HepG2 (cell line): ENCODE data around the gene ZNF618. TPM values are rescaled to one million over a fixed set of nuclear protein-coding genes. Genes with fewer than 3 reads are reported as not detected.
A peak's percentile ranks its signal among the peaks of the same experiment; 100 is the strongest.

Experiments used
- ADNP ChIP-seq: sonication (generic); formaldehyde crosslinking; IDR thresholded peaks from 2 replicates; pipeline ENCODE4 v1.4.0; 2020; ENCODE audit warnings: missing genetic modification reagents
- AHR ChIP-seq: IDR thresholded peaks from 2 replicates; pipeline ENCODE4 v1.6.1; 2018; ENCODE audit warnings: missing genetic modification reagents, missing compliant biosample characterization
- ATRX ChIP-seq: sonication (generic); formaldehyde crosslinking; IDR thresholded peaks from 2 replicates; pipeline ENCODE4 v1.4.0; 2020; ENCODE audit warnings: missing genetic modification reagents, borderline replicate concordance
- EHMT2 ChIP-seq: fragments of 200-600 bp; sonication (generic); IDR thresholded peaks from 2 replicates; pipeline ENCODE4 v1.7.0; 2017; ENCODE audit warnings: antibody characterized with exemption, low read depth, low read length, borderline replicate concordance
- GLI4 ChIP-seq: sonication (generic); formaldehyde crosslinking; IDR thresholded peaks from 2 replicates; pipeline ENCODE4 v1.5.1; 2020; ENCODE audit warnings: missing genetic modification reagents, mild to moderate bottlenecking, moderate library complexity, borderline replicate concordance
- HHEX ChIP-seq: IDR thresholded peaks from 2 replicates; pipeline ENCODE4 v1.6.1; 2016; ENCODE audit warnings: control low read depth
- MIER3 ChIP-seq: IDR thresholded peaks from 2 replicates; pipeline ENCODE4 v1.6.1; 2016; ENCODE audit warnings: missing compliant biosample characterization, borderline replicate concordance
- PAWR ChIP-seq: sonication (generic); formaldehyde crosslinking; IDR thresholded peaks from 2 replicates; pipeline ENCODE4 v1.4.0; 2020; ENCODE audit warnings: missing genetic modification reagents, mild to moderate bottlenecking, borderline replicate concordance
- POLR2G ChIP-seq: fragments of 200-400 bp; formaldehyde crosslinking; IDR thresholded peaks from 2 replicates; pipeline ENCODE4 v1.6.1; 2018; ENCODE audit warnings: mild to moderate bottlenecking, low read depth, low read length, moderate library complexity
- PPARG ChIP-seq: conservative IDR thresholded peaks from 2 replicates; pipeline ENCODE4 v1.6.1; 2016; ENCODE audit warnings: missing biosample characterization, missing genetic modification reagents
- SKI ChIP-seq: fragments of 450-650 bp; IDR thresholded peaks from one replicate; pipeline ENCODE4 v1.6.1; 2018; ENCODE audit warnings: mild to moderate bottlenecking; ENCODE audit not compliant: partially characterized antibody
- TAF1 ChIP-seq: sonication (generic); formaldehyde crosslinking; IDR thresholded peaks from 2 replicates; pipeline ENCODE4 v1.4.0; 2020; ENCODE audit warnings: missing genetic modification reagents
- TCF7L2 ChIP-seq: IDR thresholded peaks from 2 replicates; pipeline ENCODE4 v1.6.1; 2011; ENCODE audit warnings: mild to moderate bottlenecking, low read depth, low read length, moderate library complexity
- ZSCAN12 ChIP-seq: sonication (generic); formaldehyde crosslinking; IDR thresholded peaks from 2 replicates; pipeline ENCODE4 v1.9.0; 2021; ENCODE audit warnings: mild to moderate bottlenecking, missing genetic modification reagents
- polyA plus RNA-seq, 8 experiments: library from polyadenylated mRNA; depleted of rRNA in 3 of 8; stranded (reverse) in 7 of 8; unstranded in 1 of 8; fragments of >200 nt; fragmentation: Illumina TruSeq in 4 of 8; extraction: Trizol in 4 of 8; gene quantifications; 2 replicates each; pipeline versions ENCODE4 v1.2.1 to v1.2.3, GENCODE V29; 2011 to 2016; ENCODE audit warnings: low read depth in 4 of 8, missing spikeins in 1 of 8, mixed read lengths in 1 of 8; ENCODE audit not compliant: insufficient read depth in 1 of 8
- total RNA-seq, 5 experiments: library from RNA; depleted of rRNA; stranded (reverse); fragments of >200 nt; fragmentation: Illumina TruSeq; extraction: Trizol; gene quantifications; 2 replicates each; pipeline ENCODE4 v1.2.3, GENCODE V29; 2016; ENCODE audit warnings: low read depth in 1 of 5
- TF ChIP-seq, protein P1 (sequence below): sonication (generic); formaldehyde crosslinking; IDR thresholded peaks from 2 replicates; pipeline ENCODE4 v1.5.0; 2020; ENCODE audit warnings: mild to moderate bottlenecking, missing genetic modification reagents, borderline replicate concordance
- TF ChIP-seq, protein P2 (sequence below), 2 experiments: sonication (generic) in 1 of 2; formaldehyde crosslinking in 1 of 2; IDR thresholded peaks; 2 replicates each; pipeline versions ENCODE4 v1.4.0 to v1.6.1; 2018 to 2020; ENCODE audit warnings: missing genetic modification reagents in 2 of 2, borderline replicate concordance in 1 of 2, low read depth in 1 of 2, mild to moderate bottlenecking in 1 of 2, missing biosample characterization in 1 of 2
- TF ChIP-seq, protein P3 (sequence below): sonication (generic); formaldehyde crosslinking; IDR thresholded peaks from 2 replicates; pipeline ENCODE4 v1.9.0; 2021; ENCODE audit warnings: missing genetic modification reagents, borderline replicate concordance
- TF ChIP-seq, protein P4 (sequence below): sonication (generic); formaldehyde crosslinking; conservative IDR thresholded peaks from 2 replicates; pipeline ENCODE4 v1.4.0; 2020; ENCODE audit warnings: missing genetic modification reagents

The ZNF618 gene
- total and polyA plus RNA-seq, 2 of the 13 experiments (the other 11 are each of a cell fraction or from before 2014, with no cell fraction given): 0.07 TPM

DNA sequence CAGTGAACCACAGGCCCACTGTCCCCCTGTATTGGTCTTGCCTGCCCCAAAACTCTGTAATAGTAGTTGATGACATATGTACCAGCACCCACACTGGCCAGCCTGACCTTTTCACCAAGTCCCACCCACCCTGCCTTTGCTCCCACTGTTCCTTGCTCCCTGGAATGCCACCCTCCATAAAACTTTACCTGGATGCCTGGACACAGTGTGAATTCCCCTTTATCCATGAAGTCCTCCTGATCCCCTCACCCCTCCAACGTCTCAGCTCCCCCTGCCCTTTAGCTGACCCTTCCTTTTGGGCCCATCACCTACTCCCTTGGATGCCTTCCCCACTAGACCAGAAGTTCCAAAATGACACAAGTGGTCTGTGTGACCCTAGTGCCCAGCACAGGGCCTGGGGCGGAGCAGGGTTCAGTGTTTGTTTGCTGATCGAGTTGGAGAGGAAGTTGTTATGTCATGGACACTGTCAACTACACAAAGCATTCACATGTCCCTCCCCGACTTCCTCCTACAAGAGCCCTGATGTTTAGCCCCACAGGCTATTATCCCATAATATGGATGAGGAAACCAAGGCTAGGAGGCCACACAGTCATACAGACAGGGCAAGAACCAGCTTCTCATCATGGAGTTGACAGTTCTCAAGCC is 185.8 kb downstream of the ZNF618 start (continued):
- TF ChIP-seq, protein P1, sequence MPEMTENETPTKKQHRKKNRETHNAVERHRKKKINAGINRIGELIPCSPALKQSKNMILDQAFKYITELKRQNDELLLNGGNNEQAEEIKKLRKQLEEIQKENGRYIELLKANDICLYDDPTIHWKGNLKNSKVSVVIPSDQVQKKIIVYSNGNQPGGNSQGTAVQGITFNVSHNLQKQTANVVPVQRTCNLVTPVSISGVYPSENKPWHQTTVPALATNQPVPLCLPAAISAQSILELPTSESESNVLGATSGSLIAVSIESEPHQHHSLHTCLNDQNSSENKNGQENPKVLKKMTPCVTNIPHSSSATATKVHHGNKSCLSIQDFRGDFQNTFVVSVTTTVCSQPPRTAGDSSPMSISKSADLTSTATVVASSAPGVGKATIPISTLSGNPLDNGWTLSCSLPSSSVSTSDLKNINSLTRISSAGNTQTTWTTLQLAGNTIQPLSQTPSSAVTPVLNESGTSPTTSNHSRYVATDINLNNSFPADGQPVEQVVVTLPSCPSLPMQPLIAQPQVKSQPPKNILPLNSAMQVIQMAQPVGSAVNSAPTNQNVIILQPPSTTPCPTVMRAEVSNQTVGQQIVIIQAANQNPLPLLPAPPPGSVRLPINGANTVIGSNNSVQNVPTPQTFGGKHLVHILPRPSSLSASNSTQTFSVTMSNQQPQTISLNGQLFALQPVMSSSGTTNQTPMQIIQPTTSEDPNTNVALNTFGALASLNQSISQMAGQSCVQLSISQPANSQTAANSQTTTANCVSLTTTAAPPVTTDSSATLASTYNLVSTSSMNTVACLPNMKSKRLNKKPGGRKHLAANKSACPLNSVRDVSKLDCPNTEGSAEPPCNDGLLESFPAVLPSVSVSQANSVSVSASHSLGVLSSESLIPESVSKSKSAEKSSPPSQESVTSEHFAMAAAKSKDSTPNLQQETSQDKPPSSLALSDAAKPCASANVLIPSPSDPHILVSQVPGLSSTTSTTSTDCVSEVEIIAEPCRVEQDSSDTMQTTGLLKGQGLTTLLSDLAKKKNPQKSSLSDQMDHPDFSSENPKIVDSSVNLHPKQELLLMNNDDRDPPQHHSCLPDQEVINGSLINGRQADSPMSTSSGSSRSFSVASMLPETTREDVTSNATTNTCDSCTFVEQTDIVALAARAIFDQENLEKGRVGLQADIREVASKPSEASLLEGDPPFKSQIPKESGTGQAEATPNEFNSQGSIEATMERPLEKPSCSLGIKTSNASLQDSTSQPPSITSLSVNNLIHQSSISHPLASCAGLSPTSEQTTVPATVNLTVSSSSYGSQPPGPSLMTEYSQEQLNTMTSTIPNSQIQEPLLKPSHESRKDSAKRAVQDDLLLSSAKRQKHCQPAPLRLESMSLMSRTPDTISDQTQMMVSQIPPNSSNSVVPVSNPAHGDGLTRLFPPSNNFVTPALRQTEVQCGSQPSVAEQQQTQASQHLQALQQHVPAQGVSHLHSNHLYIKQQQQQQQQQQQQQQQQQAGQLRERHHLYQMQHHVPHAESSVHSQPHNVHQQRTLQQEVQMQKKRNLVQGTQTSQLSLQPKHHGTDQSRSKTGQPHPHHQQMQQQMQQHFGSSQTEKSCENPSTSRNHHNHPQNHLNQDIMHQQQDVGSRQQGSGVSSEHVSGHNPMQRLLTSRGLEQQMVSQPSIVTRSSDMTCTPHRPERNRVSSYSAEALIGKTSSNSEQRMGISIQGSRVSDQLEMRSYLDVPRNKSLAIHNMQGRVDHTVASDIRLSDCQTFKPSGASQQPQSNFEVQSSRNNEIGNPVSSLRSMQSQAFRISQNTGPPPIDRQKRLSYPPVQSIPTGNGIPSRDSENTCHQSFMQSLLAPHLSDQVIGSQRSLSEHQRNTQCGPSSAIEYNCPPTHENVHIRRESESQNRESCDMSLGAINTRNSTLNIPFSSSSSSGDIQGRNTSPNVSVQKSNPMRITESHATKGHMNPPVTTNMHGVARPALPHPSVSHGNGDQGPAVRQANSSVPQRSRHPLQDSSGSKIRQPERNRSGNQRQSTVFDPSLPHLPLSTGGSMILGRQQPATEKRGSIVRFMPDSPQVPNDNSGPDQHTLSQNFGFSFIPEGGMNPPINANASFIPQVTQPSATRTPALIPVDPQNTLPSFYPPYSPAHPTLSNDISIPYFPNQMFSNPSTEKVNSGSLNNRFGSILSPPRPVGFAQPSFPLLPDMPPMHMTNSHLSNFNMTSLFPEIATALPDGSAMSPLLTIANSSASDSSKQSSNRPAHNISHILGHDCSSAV (CRISPR knock-in tag): no peak
- TF ChIP-seq SKI: no peak
- TF ChIP-seq AHR: no peak
- no peak for TF ChIP-seq TCF7L2
- no peak for TF ChIP-seq EHMT2
- no peak for TF ChIP-seq GLI4 (CRISPR knock-in tag)
- TF ChIP-seq TAF1 (CRISPR knock-in tag): no peak
- no peak for TF ChIP-seq PAWR
- no peak for TF ChIP-seq HHEX (CRISPR knock-in tag)
- no peak; the same call in 1 of the 2 replicates for TF ChIP-seq PPARG (CRISPR knock-in tag)
- no peak for TF ChIP-seq ADNP (CRISPR knock-in tag)
- TF ChIP-seq, protein P2, sequence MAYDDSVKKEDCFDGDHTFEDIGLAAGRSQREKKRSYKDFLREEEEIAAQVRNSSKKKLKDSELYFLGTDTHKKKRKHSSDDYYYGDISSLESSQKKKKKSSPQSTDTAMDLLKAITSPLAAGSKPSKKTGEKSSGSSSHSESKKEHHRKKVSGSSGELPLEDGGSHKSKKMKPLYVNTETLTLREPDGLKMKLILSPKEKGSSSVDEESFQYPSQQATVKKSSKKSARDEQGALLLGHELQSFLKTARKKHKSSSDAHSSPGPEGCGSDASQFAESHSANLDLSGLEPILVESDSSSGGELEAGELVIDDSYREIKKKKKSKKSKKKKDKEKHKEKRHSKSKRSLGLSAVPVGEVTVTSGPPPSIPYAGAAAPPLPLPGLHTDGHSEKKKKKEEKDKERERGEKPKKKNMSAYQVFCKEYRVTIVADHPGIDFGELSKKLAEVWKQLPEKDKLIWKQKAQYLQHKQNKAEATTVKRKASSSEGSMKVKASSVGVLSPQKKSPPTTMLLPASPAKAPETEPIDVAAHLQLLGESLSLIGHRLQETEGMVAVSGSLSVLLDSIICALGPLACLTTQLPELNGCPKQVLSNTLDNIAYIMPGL (CRISPR knock-in tag; IDR thresholded peaks at IDR 0.05; ENCODE audit: borderline replicate concordance in 1 of 2, low read depth in 1 of 2): no peak
- TF ChIP-seq POLR2G: no peak; the same call in 1 of the 2 replicates
- TF ChIP-seq MIER3 (CRISPR knock-in tag): peak; percentile 68; the same call in 1 of the 2 replicates
- TF ChIP-seq, protein P3, sequence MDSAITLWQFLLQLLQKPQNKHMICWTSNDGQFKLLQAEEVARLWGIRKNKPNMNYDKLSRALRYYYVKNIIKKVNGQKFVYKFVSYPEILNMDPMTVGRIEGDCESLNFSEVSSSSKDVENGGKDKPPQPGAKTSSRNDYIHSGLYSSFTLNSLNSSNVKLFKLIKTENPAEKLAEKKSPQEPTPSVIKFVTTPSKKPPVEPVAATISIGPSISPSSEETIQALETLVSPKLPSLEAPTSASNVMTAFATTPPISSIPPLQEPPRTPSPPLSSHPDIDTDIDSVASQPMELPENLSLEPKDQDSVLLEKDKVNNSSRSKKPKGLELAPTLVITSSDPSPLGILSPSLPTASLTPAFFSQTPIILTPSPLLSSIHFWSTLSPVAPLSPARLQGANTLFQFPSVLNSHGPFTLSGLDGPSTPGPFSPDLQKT (CRISPR knock-in tag): no peak
- no peak for TF ChIP-seq ATRX (CRISPR knock-in tag)
- TF ChIP-seq ZSCAN12: no peak
- TF ChIP-seq, protein P4, sequence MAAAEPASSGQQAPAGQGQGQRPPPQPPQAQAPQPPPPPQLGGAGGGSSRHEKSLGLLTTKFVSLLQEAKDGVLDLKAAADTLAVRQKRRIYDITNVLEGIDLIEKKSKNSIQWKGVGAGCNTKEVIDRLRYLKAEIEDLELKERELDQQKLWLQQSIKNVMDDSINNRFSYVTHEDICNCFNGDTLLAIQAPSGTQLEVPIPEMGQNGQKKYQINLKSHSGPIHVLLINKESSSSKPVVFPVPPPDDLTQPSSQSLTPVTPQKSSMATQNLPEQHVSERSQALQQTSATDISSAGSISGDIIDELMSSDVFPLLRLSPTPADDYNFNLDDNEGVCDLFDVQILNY: no peak
